GM13976 (cell line): ENCODE results near the gene LPXN.

Experiments used
- DNase-seq: peaks from one replicate; pipeline ENCODE4 v3.0.0; 2012; ENCODE audit warnings: low spot score
- in situ Hi-C: fragments of 300-500 bp; cut with MboI; formaldehyde crosslinking; loops from one replicate; pipeline ENCODE4 v1.12.0; 2022; ENCODE audit warnings: low sequenced_read_pairs, mixed read lengths, inconsistent platforms; ENCODE audit not compliant: unreplicated experiment
- TF ChIP-seq, protein P1 (sequence below): IDR thresholded peaks from 2 replicates; pipeline ENCODE4 v1.5.1; 2012; ENCODE audit warnings: borderline replicate concordance, mild to moderate bottlenecking; ENCODE audit not compliant: insufficient read depth; ENCODE audit errors: extremely low read depth, missing control alignments, control extremely low read depth

LPXN gene

GRCh38 chr11:58597486-58598144, 22.0 kb upstream of the LPXN start:
- TF ChIP-seq, protein P1, sequence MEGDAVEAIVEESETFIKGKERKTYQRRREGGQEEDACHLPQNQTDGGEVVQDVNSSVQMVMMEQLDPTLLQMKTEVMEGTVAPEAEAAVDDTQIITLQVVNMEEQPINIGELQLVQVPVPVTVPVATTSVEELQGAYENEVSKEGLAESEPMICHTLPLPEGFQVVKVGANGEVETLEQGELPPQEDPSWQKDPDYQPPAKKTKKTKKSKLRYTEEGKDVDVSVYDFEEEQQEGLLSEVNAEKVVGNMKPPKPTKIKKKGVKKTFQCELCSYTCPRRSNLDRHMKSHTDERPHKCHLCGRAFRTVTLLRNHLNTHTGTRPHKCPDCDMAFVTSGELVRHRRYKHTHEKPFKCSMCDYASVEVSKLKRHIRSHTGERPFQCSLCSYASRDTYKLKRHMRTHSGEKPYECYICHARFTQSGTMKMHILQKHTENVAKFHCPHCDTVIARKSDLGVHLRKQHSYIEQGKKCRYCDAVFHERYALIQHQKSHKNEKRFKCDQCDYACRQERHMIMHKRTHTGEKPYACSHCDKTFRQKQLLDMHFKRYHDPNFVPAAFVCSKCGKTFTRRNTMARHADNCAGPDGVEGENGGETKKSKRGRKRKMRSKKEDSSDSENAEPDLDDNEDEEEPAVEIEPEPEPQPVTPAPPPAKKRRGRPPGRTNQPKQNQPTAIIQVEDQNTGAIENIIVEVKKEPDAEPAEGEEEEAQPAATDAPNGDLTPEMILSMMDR, result no peak
- DNase-seq, result no peak
- in situ Hi-C loops, result no loop called here

- in situ Hi-C loops, result no loop called here
Measured at GRCh38 chr11:58596621-58597020, 21.0 kb upstream of the LPXN start.

GRCh38 chr11:58594826-58595225, 19.2 kb upstream of the LPXN start:
- TF ChIP-seq, protein P1, result no peak
- in situ Hi-C loops, result no loop called here
- no peak for DNase-seq

More at GRCh38 chr11:58596621-58597020, 21.0 kb upstream of the LPXN start:
- TF ChIP-seq, protein P1, result no peak
- no peak for DNase-seq

GRCh38 chr11:58592760-58593472, 17.3 kb upstream of the LPXN start:
- TF ChIP-seq, protein P1, result no peak
- in situ Hi-C loops, result no loop called here
- DNase-seq, result no peak

DNA sequence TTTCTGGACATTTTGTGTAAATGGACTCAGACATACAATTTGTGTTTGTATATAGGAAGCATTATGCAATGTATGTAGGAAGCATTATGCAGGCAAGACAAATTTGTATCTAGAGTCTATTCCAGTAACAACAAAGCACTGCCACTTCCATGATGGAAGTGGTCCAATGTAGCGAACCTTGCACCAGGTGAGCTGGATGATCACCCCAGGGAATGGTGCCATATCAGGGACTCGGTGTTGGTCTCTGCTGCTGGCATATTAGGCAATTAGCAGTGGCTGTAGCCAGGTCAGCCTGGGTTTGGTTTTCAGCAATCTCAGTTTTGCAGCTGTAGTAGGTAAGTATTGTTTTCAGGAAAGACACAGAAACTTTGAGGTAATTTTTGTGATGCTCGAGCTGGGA, 16.0 kb upstream of the LPXN start:
- TF ChIP-seq, protein P1, result no peak
- no peak for DNase-seq
- in situ Hi-C loops, result no loop called here

- DNase-seq, result no peak
- in situ Hi-C loops, result no loop called here
- TF ChIP-seq, protein P1, result no peak
Measured at GRCh38 chr11:58586998-58587397, 11.3 kb upstream of the LPXN start.
